Stomach (tissue), 4 donors: ENCODE data around the gene BTBD9.

ENCODE experiments used
- EP300 ChIP-seq: sonication (generic); formaldehyde crosslinking; IDR thresholded peaks from one replicate; pipeline ENCODE4 v1.6.1; 2017; ENCODE audit warnings: antibody characterized with exemption
- POLR2A ChIP-seq, 4 donors: fragments of 450-650 bp; IDR thresholded peaks; one replicate each; pipeline ENCODE4 v1.6.1; 2016; ENCODE audit warnings: antibody characterized with exemption in 4 of 4, control low read depth in 2 of 4, mild to moderate bottlenecking in 1 of 4, moderate library complexity in 1 of 4
- POLR2AphosphoS5 ChIP-seq, 3 donors: sonication (generic); formaldehyde crosslinking; IDR thresholded peaks; one replicate each; pipeline ENCODE4 v1.6.1; 2016; ENCODE audit warnings: antibody characterized with exemption in 3 of 3
- TF ChIP-seq, protein P1 (sequence below), 7 experiments: fragments of 450-650 bp in 4 of 7; fragments of 200-600 bp in 3 of 7; sonication (generic) in 3 of 7; IDR thresholded peaks; one replicate each; pipeline ENCODE4 v1.5.1; 2016 to 2019; ENCODE audit warnings: antibody characterized with exemption in 7 of 7, control low read depth in 2 of 7, mild to moderate bottlenecking in 1 of 7

DNA sequence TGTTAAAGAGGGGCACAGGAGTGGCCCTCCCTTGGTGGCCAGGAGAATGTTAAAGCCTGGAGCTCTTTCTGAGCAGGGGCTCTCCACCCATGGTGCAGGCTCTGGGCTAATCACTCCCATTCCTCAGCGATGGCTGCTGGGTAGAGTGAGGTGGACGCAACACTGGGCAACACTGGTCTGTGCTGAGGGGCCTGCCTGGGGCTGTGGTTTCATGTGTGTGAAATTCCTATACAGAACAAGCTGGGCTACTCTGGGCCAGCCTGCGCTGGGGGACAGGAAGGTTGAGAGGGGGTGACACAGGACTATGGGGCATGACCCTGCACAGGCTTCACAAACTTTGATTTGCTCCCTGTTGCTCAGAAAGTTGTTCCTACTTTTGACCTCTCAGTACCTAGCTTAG, 427.6 kb downstream of the BTBD9 start:
- TF ChIP-seq, protein P1, sequence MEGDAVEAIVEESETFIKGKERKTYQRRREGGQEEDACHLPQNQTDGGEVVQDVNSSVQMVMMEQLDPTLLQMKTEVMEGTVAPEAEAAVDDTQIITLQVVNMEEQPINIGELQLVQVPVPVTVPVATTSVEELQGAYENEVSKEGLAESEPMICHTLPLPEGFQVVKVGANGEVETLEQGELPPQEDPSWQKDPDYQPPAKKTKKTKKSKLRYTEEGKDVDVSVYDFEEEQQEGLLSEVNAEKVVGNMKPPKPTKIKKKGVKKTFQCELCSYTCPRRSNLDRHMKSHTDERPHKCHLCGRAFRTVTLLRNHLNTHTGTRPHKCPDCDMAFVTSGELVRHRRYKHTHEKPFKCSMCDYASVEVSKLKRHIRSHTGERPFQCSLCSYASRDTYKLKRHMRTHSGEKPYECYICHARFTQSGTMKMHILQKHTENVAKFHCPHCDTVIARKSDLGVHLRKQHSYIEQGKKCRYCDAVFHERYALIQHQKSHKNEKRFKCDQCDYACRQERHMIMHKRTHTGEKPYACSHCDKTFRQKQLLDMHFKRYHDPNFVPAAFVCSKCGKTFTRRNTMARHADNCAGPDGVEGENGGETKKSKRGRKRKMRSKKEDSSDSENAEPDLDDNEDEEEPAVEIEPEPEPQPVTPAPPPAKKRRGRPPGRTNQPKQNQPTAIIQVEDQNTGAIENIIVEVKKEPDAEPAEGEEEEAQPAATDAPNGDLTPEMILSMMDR (IDR thresholded peaks at IDR 0.05): no peak
- no peak for TF ChIP-seq EP300
- no peak for TF ChIP-seq POLR2A (IDR thresholded peaks at IDR 0.05)
- TF ChIP-seq POLR2AphosphoS5 (IDR thresholded peaks at IDR 0.05): no peak
